Neuron (in vitro differentiated cells): ENCODE measurements around the gene RPL32.

ENCODE experiments used
- H2AFZ ChIP-seq: one replicate; pipeline ENCODE4 v1.6.1; 2013; ENCODE audit warnings: low read depth, mild to moderate bottlenecking, inconsistent platforms, low read length, moderate library complexity
- H3K27me3 ChIP-seq: one replicate; pipeline ENCODE4 v1.6.1; 2013; ENCODE audit warnings: low read length; ENCODE audit not compliant: insufficient read depth
- H3K36me3 ChIP-seq: one replicate; pipeline ENCODE4 v1.6.1; 2013; ENCODE audit warnings: low read length; ENCODE audit not compliant: insufficient read depth
- H3K4me1 ChIP-seq: one replicate; pipeline ENCODE4 v1.6.1; 2013; ENCODE audit warnings: low read length; ENCODE audit not compliant: insufficient read depth
- H3K4me3 ChIP-seq: 2 replicates; pipeline ENCODE4 v1.5.1; 2013; ENCODE audit warnings: mild to moderate bottlenecking, low read length, moderate library complexity
- H3K9me3 ChIP-seq: one replicate; pipeline ENCODE4 v1.6.1; 2013; ENCODE audit warnings: low read length

RPL32 gene

DNA sequence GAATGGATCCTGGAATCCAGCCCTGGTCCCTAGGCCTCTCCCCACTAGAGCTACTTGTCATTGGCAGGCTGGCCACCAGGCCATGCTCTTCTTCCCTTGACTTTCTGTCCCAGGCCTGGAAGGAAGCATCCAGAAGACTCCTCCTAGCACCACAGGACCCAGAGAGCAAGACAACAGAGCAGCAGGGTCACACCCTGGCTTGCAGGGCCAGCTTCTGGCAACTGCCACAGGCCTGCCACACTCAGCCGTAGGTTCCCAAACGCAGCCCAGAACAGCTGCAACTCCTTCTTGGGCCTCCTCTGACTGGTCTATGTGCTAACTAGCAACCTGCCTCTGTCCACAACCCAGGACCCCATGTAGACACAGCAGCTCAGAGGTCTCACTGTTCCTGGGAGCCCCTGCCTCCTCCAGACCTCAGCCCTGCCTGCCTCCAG lies 36.8 kb upstream of the RPL32 start:
- H3K27me3 ChIP-seq = no peaks in the 10 kb centered on the region
- no peak overlapping the region for H3K4me3 ChIP-seq
- no peaks in the 10 kb centered on the region for H3K36me3 ChIP-seq
- H3K9me3 ChIP-seq = no peaks in the 10 kb centered on the region
- H2AFZ ChIP-seq = no peak overlapping the region
- H3K4me1 ChIP-seq = peaks cover 29% of the 10 kb centered on the region

DNA sequence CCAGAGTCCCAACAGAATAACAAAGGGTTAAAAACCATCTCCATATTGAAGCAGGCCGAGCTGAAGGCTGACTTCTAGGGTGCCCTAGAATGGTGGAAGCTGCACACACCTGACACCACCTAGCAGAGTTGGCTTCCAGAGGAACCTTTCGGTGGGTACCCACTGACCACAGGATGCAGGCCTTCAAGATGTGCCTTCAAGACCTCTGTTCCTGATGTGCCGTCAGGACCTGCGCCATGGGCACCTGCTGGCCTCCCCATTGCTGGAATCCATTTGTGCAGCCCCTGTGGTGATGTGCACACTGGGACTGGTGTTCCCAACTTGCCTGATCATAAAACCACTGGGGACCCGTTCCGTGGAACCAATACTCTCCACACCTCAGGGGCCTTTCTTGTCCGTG lies 35.7 kb upstream of the RPL32 start:
- H3K9me3 ChIP-seq = no peaks in the 10 kb centered on the region
- peaks cover 29% of the 10 kb centered on the region for H3K4me1 ChIP-seq
- H3K4me3 ChIP-seq = no peak overlapping the region
- no peak overlapping the region for H2AFZ ChIP-seq
- H3K27me3 ChIP-seq = peaks cover 5% of the 10 kb centered on the region
- H3K36me3 ChIP-seq = no peaks in the 10 kb centered on the region

DNA sequence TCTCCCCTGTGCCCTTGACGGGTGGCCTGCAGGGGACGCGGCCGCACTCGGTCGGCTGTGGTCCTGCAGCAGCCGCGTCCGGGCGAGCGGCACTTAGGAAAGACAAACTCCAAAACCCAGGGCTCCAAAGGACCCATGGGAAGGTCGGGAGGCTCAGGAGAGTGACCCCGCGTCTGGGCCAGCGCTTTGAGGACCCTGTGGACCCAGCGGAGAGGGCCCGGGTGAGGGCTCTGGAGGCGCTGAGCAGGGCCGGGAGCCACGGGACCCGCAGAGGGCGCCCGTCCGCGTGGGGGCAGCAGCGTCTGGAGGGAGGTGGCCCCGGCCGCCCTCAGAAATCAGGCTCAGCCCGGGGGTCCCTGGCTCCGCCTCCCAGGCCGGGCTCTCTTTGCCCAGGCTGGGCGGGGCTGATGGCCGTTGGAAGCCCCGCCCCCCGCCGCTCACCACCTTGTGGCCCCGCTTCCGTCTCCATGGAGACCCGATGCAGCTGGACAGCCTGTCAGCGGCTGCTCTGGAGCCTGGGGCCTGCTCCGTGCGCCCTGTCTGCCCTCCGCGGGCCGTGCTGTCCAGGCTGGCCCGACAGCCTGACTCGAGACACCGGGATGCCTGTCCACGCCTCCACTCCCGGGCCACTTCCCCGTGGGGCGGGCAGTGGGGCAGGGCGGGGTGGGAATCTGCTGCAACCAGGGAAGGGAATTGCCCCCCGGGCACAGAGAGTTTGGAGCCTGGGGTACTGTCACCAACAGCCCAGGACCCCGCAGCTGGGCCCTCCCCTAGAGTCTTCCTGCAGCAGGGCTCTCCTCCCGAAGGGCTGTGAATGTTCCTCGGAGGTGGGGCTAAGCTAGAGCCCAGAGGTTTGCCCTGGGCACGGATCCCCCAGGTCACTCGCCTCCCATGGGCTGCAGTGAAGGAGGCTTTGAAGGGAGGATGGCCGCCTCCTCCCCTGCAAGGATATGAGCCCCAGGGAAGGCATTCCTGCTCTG lies 34.8 kb upstream of the RPL32 start:
- H3K36me3 ChIP-seq = no peaks in the 10 kb centered on the region
- no peaks in the 10 kb centered on the region for H3K9me3 ChIP-seq
- no peak overlapping the region for H3K4me3 ChIP-seq

DNA sequence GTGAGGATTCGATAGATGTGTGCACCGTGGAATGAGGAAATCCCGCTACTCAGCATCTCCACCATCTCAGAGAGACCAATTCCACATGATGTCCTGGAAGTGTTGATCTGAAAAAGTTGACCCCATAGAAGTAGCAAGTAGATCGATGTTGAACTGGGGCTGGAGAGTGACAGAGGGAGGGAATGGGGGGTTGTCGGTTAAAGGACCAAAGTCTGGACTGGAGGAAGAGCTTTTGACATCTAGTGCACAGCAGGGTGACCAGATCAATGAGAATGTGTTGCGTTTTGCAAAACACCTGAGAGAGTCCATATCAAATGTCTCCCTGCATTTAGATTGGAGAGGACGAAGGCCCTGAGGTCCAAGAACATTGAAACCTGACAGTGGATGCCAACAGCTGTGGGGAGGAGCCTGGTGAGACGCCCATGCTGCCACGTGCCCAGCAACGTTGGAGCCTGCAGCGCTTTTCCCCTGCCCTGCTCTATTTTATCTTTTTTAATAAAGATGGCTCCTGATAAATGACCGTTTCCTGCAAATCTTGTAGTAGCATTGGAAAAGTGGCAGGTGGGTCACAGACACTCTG lies 30.1 kb upstream of the RPL32 start:
- H2AFZ ChIP-seq = no peak overlapping the region
- H3K27me3 ChIP-seq = peaks cover 11% of the 10 kb centered on the region
- H3K4me3 ChIP-seq = no peak overlapping the region
- no peaks in the 10 kb centered on the region for H3K9me3 ChIP-seq
- no peaks in the 10 kb centered on the region for H3K36me3 ChIP-seq
- peaks cover 28% of the 10 kb centered on the region for H3K4me1 ChIP-seq

More for the DNA sequence above, 34.8 kb upstream of the RPL32 start:
- Histone ChIP-seq H3K27me3 (peaks cover 5% of the 10 kb centered on the region), H3K4me1 (peaks cover 29% of the 10 kb centered on the region), H2AFZ (no peak overlapping the region)

DNA sequence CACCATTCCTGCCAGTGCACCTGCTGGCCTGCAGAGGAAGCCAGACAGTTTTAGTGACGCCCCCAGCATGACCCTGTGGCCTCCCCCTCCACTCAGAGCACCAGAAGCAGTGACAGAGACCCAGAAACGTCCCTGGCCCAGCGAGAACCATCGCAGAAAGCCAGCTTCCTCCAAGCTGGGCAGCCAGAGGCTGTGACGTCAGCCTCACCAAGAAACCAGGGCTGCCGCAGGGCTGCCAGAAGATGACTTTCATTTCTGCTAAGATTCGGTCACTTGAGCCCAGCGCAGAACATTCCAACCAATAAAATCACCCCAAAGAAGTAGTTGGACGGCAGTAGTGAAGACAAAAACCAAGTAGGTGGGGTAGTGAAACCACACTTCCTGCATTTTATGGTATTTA lies 29.6 kb upstream of the RPL32 start:
- no peaks in the 10 kb centered on the region for H3K36me3 ChIP-seq
- H3K4me1 ChIP-seq = peaks cover 25% of the 10 kb centered on the region
- H2AFZ ChIP-seq = no peak overlapping the region
- no peak overlapping the region for H3K4me3 ChIP-seq
- peaks cover 11% of the 10 kb centered on the region for H3K27me3 ChIP-seq
- no peaks in the 10 kb centered on the region for H3K9me3 ChIP-seq

DNA sequence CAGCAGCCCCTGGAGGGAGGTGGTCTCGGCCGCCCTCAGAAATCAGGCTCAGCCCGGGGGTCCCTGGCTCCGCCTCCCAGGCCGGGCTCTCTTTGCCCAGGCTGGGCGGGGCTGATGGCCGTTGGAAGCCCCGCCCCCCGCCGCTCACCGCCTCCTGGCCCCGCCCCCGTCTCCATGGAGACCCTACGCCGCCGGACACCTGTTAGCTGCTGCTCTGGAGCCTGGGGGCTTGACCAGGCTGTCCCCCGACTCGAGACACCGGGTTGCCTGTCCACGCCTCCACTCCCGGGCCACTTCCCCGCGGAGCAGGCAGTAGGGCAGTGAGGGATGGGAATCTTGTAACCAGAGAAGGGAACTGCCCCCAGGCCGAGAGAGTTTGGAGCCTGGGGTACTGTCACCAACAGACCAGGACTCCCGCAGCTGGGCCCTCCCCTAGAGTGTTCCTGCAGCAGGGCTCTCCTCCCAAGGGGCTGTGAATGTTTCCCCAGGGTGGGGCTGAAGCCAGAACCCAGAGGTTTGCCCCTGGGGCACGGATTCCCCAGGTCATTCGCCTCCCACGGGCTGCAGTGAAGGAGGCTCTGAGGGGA lies 27.8 kb upstream of the RPL32 start:
- peak overlapping the region; percentile 52 for H3K4me3 ChIP-seq
- peaks cover 5% of the 10 kb centered on the region for H3K9me3 ChIP-seq
- no peaks in the 10 kb centered on the region for H3K36me3 ChIP-seq
- H3K4me1 ChIP-seq = peaks cover 15% of the 10 kb centered on the region
- H3K27me3 ChIP-seq = peaks cover 11% of the 10 kb centered on the region
- H2AFZ ChIP-seq = peak overlapping the region; percentile 62

DNA sequence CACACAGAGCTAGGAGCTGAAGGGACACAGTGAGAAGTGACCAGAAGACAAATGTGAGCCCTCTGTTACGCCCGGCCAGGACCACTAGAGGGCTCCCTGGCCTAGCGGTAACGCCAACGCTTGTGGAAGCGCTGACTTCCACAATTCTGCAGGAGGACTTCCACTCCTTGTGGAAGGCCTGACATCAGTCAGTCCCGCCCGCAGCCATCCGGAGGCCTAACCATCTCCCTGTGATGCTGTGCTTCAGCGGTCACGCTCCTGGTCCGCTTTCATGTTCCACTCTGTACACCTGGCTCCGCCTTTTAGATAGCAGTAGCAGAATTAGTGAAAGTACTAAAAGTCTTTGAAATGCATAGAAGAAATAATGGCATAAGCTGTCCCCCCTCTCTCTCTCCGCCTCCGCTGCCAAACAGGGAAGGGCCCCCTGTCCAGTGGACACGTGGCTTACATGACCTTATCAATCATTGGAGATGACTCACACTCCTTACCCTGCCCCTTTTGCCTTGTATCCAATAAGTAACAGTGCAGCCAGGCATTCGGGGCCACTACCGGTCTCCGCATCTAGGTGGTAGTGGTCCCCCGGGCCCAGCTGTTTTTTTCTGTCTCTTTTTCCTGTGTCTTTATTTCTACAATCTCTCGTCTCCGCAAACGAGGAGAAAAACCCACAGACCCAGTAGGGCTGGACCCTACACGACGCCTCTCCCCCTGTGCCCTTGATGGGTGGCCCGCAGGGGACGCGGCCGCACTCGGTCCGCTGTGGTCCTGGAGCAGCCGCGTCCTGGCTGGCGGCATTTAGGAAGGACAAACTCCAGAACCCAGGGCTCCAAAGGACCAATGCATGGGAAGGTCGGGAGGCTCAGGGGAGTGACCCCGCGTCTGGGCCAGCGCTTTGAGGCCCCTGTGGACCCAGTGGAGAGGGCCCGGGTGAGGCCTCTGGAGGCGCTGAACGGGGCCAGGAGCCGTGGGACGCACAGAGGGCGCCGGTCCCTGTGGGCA lies 27.0 kb upstream of the RPL32 start:
- no peaks in the 10 kb centered on the region for H3K36me3 ChIP-seq
- peak overlapping the region; percentile 52 for H3K4me3 ChIP-seq
- H3K27me3 ChIP-seq = peaks cover 11% of the 10 kb centered on the region

DNA sequence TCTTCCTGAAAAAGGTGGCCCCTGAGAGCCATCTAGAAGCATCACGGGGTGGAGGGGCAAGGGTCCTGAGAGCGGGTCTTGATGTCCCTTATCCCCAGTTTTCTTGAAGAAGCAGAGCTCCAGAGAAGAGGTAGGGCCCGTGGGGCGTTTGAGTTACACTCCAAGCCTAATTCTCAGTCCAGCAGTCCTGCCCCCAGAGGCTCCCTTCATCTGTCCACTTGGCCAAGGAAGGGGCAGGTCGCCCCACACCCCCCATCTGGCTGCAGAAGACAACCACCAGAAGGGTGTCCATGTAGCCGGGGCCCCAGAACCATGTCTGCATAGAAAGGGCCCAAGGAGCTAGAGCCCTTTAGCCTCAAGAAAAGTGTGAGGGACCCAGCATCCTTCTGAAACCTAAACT lies 25.5 kb upstream of the RPL32 start:
- Histone ChIP-seq H3K4me3 (no peak overlapping the region), H3K36me3 (no peaks in the 10 kb centered on the region), H3K9me3 (peaks cover 5% of the 10 kb centered on the region), H2AFZ (no peak overlapping the region), H3K27me3 (peaks cover 12% of the 10 kb centered on the region), H3K4me1 (peaks cover 15% of the 10 kb centered on the region)

More for the DNA sequence above, 27.0 kb upstream of the RPL32 start:
- peaks cover 15% of the 10 kb centered on the region for H3K4me1 ChIP-seq
- peaks cover 5% of the 10 kb centered on the region for H3K9me3 ChIP-seq
- peak overlapping the region; percentile 62 for H2AFZ ChIP-seq

DNA sequence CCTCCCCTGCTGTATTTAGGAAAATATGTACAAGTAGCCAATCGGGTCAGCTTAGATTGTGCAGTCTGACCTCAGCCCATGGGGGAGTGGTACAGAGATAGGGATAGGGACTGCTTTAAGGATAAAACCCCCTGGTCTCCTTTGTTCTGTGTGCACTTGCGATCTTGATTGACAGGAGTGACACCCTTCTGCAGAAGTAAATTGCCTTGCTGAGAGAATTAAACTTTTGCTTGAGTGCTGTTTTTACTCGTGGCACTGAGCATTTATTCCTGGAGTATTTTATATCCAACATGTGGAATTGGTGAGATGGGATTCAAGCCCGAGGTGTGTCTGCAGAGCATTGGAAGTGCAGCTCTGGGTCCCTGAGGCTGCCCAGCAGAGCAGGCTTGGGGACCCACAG lies 23.9 kb upstream of the RPL32 start:
- no peaks in the 10 kb centered on the region for H3K36me3 ChIP-seq
- no peak overlapping the region for H3K4me3 ChIP-seq
- H3K4me1 ChIP-seq = peaks cover 15% of the 10 kb centered on the region
- H3K27me3 ChIP-seq = peaks cover 13% of the 10 kb centered on the region
- no peak overlapping the region for H2AFZ ChIP-seq
- H3K9me3 ChIP-seq = peaks cover 5% of the 10 kb centered on the region

DNA sequence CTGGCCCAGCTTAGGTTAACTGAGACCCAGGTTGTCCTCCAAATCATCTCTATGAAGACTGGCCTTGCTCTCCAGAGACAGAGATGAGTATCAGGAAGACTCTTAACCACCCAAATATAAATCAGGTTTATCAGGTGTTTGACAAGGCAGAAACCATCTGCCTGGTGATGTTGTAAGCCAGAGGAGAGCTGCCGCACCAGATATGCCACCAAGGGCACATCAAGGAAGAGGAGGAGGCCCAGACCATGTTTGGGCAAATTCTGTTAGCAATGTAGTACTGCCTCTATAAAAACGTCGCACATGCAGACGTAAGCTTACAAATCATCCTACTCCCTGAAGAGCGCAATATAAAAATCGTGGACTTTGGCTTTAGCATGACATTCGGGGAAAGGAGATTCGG lies 21.0 kb upstream of the RPL32 start:
- Histone ChIP-seq H3K9me3 (peaks cover 5% of the 10 kb centered on the region), H3K4me1 (no peaks in the 10 kb centered on the region)

DNA sequence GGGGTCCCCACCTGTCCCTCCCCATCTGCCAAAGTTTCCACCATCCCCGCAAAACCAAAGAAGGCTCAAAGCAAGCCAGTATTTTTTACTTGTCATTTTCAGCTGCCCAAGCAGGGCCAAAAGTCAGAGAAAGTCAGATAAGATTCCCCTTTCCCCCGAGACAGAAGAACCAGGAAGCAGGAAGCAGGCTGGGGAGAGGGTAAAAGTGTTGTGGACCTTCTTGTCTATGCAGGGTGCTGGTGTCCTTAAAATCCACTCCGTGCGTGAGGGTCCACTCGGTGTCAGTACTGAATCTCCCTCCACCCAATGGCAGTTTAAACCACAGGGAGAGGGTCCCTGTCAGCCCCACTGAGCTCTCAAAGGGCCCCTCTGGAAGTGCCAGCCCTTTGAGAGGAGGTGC lies 20.2 kb upstream of the RPL32 start:
- no peaks in the 10 kb centered on the region for H3K36me3 ChIP-seq
- H2AFZ ChIP-seq = no peak overlapping the region
- H3K4me3 ChIP-seq = no peak overlapping the region
- H3K4me1 ChIP-seq = no peaks in the 10 kb centered on the region
- peaks cover 21% of the 10 kb centered on the region for H3K27me3 ChIP-seq
- H3K9me3 ChIP-seq = peaks cover 5% of the 10 kb centered on the region

More for the DNA sequence above, 21.0 kb upstream of the RPL32 start:
- Histone ChIP-seq H3K27me3 (peaks cover 21% of the 10 kb centered on the region), H3K36me3 (no peaks in the 10 kb centered on the region), H2AFZ (no peak overlapping the region), H3K4me3 (no peak overlapping the region)

DNA sequence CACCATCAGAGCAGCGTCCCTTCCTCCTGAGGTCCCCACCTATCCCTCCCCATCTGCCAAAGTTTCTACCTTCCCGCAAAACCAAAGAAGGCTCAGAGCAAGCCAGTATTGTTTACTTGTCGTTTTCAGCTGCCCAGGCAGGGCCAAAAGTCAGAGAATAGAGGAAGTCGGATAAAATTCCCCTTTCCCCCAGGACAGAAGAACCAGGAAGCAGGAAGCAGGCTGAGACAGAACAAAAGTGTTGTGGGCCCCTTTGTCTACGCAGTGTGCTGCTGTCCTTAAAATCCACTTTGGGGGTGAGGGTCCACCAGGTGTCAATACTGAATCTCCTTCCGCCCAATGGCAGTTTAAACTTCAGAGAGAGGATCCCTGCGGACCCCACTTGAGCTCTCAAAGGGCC lies 18.5 kb upstream of the RPL32 start:
- H2AFZ ChIP-seq = no peak overlapping the region
- peaks cover 24% of the 10 kb centered on the region for H3K27me3 ChIP-seq
- no peaks in the 10 kb centered on the region for H3K4me1 ChIP-seq
- H3K4me3 ChIP-seq = no peak overlapping the region
- no peaks in the 10 kb centered on the region for H3K36me3 ChIP-seq
- no peaks in the 10 kb centered on the region for H3K9me3 ChIP-seq
